H9 (cell line): ENCODE data around the gene OR6B1. TPM values are rescaled to one million over a fixed set of nuclear protein-coding genes. Genes with fewer than 3 reads are reported as not detected.

Source experiments
- DNase-seq: peaks from one replicate; pipeline ENCODE4 v3.0.0-alpha.2; 2017
- H2AFZ ChIP-seq: one replicate; pipeline ENCODE4 v1.6.1; 2013; ENCODE audit warnings: mild to moderate bottlenecking, low read length, control low read depth, moderate library complexity
- H2AK5ac ChIP-seq: 2 replicates; pipeline ENCODE4 v1.6.1; 2013; ENCODE audit warnings: low read length, control low read depth, mixed read lengths; ENCODE audit not compliant: insufficient read length
- H2BK120ac ChIP-seq: one replicate; pipeline ENCODE4 v1.6.1; 2013; ENCODE audit warnings: low read depth, mild to moderate bottlenecking, low read length, control low read depth, inconsistent platforms; ENCODE audit not compliant: poor library complexity, severe bottlenecking
- H2BK12ac ChIP-seq: 2 replicates; pipeline ENCODE4 v1.6.1; 2013; ENCODE audit warnings: low read length, control low read depth, mixed read lengths, low read depth; ENCODE audit not compliant: insufficient read length
- H2BK15ac ChIP-seq: 2 replicates; pipeline ENCODE4 v1.6.1; 2013; ENCODE audit warnings: low read depth, low read length, control low read depth
- H2BK20ac ChIP-seq: one replicate; pipeline ENCODE4 v1.6.1; 2013; ENCODE audit warnings: low read depth, mild to moderate bottlenecking, low read length, control low read depth, inconsistent platforms; ENCODE audit not compliant: poor library complexity, severe bottlenecking
- H2BK5ac ChIP-seq: 2 replicates; pipeline ENCODE4 v1.6.1; 2013; ENCODE audit warnings: low read length, control low read depth, mixed read lengths; ENCODE audit not compliant: insufficient read length
- H3K14ac ChIP-seq: 2 replicates; pipeline ENCODE4 v1.6.1; 2013; ENCODE audit warnings: low read length, control low read depth; ENCODE audit not compliant: insufficient read depth
- H3K18ac ChIP-seq: 2 replicates; pipeline ENCODE4 v1.6.1; 2013; ENCODE audit warnings: low read depth, mild to moderate bottlenecking, mixed read lengths, low read length, control low read depth; ENCODE audit not compliant: insufficient read length
- H3K23ac ChIP-seq: 2 replicates; pipeline ENCODE4 v1.6.1; 2013; ENCODE audit warnings: low read length, control low read depth, mixed read lengths, low read depth; ENCODE audit not compliant: insufficient read length
- H3K23me2 ChIP-seq: 2 replicates; pipeline ENCODE4 v1.6.1; 2013; ENCODE audit warnings: low read depth, mild to moderate bottlenecking, mixed read lengths, low read length, control low read depth; ENCODE audit not compliant: insufficient read length, poor library complexity, severe bottlenecking
- H3K27ac ChIP-seq: 2 replicates; pipeline ENCODE4 v1.5.1; 2013; ENCODE audit warnings: low read length, control low read depth, mixed read lengths, low read depth; ENCODE audit not compliant: insufficient read length
- H3K27me3 ChIP-seq: 2 replicates; pipeline ENCODE4 v1.6.1; 2013; ENCODE audit warnings: low read length, control low read depth, inconsistent platforms; ENCODE audit not compliant: insufficient read depth
- H3K4ac ChIP-seq: 2 replicates; pipeline ENCODE4 v1.6.1; 2013; ENCODE audit warnings: low read depth, mild to moderate bottlenecking, control low read depth, inconsistent platforms, low read length, moderate library complexity
- H3K4me1 ChIP-seq: 2 replicates; pipeline ENCODE4 v1.6.1; 2013; ENCODE audit warnings: low read length, control low read depth, inconsistent platforms; ENCODE audit not compliant: insufficient read depth
- H3K4me2 ChIP-seq: 2 replicates; pipeline ENCODE4 v1.6.1; 2013; ENCODE audit warnings: low read length, control low read depth, mixed read lengths; ENCODE audit not compliant: insufficient read length, insufficient read depth
- H3K56ac ChIP-seq: 2 replicates; pipeline ENCODE4 v1.6.1; 2013; ENCODE audit warnings: low read depth, mild to moderate bottlenecking, mixed read lengths, low read length, control low read depth; ENCODE audit not compliant: insufficient read length
- H3K79me1 ChIP-seq: 2 replicates; pipeline ENCODE4 v1.6.1; 2013; ENCODE audit warnings: low read depth, mild to moderate bottlenecking, moderate library complexity, low read length, control low read depth, inconsistent platforms; ENCODE audit not compliant: insufficient read depth, poor library complexity, severe bottlenecking
- H3K79me2 ChIP-seq: 2 replicates; pipeline ENCODE4 v1.6.1; 2013; ENCODE audit warnings: low read length, control low read depth, inconsistent platforms; ENCODE audit not compliant: insufficient read depth
- H3K9ac ChIP-seq: 2 replicates; pipeline ENCODE4 v1.6.1; 2013; ENCODE audit warnings: low read length, control low read depth, mixed read lengths; ENCODE audit not compliant: insufficient read length; ENCODE audit errors: extremely low read depth
- H3K9me3 ChIP-seq: one replicate; pipeline ENCODE4 v1.6.1; 2013; ENCODE audit warnings: low read depth, low read length, inconsistent platforms; ENCODE audit not compliant: control insufficient read depth
- H3T11ph ChIP-seq: one replicate; pipeline ENCODE4 v1.6.1; 2013; ENCODE audit warnings: mild to moderate bottlenecking, low read length, control low read depth, inconsistent platforms
- H4K20me1 ChIP-seq: one replicate; pipeline ENCODE4 v1.6.1; 2013; ENCODE audit not compliant: control insufficient read depth, insufficient read length, insufficient read depth
- H4K5ac ChIP-seq: 2 replicates; pipeline ENCODE4 v1.6.1; 2013; ENCODE audit warnings: low read depth, mild to moderate bottlenecking, mixed read lengths, low read length, control low read depth; ENCODE audit not compliant: insufficient read length
- H4K8ac ChIP-seq: replicated peaks from 2 replicates; pipeline ENCODE4 v1.6.1; 2013; ENCODE audit warnings: low read length, control low read depth, mixed read lengths, low read depth; ENCODE audit not compliant: insufficient read length
- H4K91ac ChIP-seq: 2 replicates; pipeline ENCODE4 v1.6.1; 2013; ENCODE audit warnings: low read depth, mild to moderate bottlenecking, moderate library complexity, mixed read lengths, low read length, control low read depth; ENCODE audit not compliant: insufficient read length
- H3K27ac Mint-ChIP-seq, 3 experiments: 2 replicates in 2 of 3; 3 replicates in 1 of 3; pipeline ENCODE4 v1.8.0; 2020 to 2021; ENCODE audit warnings: mixed read lengths in 3 of 3, mild to moderate bottlenecking in 1 of 3, moderate library complexity in 1 of 3
- H3K27me3 Mint-ChIP-seq: 2 replicates; pipeline ENCODE4 v1.8.0; 2021; ENCODE audit warnings: low read depth, mild to moderate bottlenecking, moderate library complexity, mixed read lengths
- H3K36me3 Mint-ChIP-seq, 3 experiments: 2 replicates in 2 of 3; 3 replicates in 1 of 3; pipeline ENCODE4 v1.8.0; 2020 to 2021; ENCODE audit warnings: low read depth in 3 of 3, mixed read lengths in 3 of 3; ENCODE audit not compliant: insufficient read depth in 1 of 3
- H3K4me1 Mint-ChIP-seq, 2 experiments: 2 replicates each; pipeline ENCODE4 v1.8.0; 2020; ENCODE audit warnings: mixed read lengths in 2 of 2
- H3K4me3 Mint-ChIP-seq, 2 experiments: 2 replicates in 1 of 2; 3 replicates in 1 of 2; pipeline ENCODE4 v1.8.0; 2020 to 2021; ENCODE audit warnings: mild to moderate bottlenecking in 2 of 2, mixed read lengths in 2 of 2, moderate library complexity in 1 of 2
- H3K9me3 Mint-ChIP-seq, 2 experiments: 2 replicates in 1 of 2; 3 replicates in 1 of 2; pipeline ENCODE4 v1.8.0; 2020; ENCODE audit warnings: mild to moderate bottlenecking in 2 of 2, mixed read lengths in 2 of 2, moderate library complexity in 1 of 2
- WGBS: extraction: QIAGEN DNeasy Blood & Tissue Kit; methylation state at CpG from one replicate; pipeline ENCODE4 v1.1.7; 2013; ENCODE audit warnings: missing lambda C conversion rate, low lambda C conversion rate, mixed read lengths; ENCODE audit not compliant: insufficient read length; ENCODE audit errors: extremely low coverage; 5-methylcytosine and 5-hydroxymethylcytosine counted together
- total RNA-seq: library from RNA; stranded (reverse); gene quantifications from 2 replicates; pipeline ENCODE4 v1.2.1, GENCODE V29; 2021
- TF ChIP-seq, protein P1 (sequence below): fragments of 200-600 bp; sonication (generic); conservative IDR thresholded peaks from 3 replicates; pipeline ENCODE4 v1.8.0; 2021; ENCODE audit warnings: antibody characterized with exemption, mild to moderate bottlenecking

OR6B1 gene
- total RNA-seq, 1 experiment from 2014 or later = not detected

DNA sequence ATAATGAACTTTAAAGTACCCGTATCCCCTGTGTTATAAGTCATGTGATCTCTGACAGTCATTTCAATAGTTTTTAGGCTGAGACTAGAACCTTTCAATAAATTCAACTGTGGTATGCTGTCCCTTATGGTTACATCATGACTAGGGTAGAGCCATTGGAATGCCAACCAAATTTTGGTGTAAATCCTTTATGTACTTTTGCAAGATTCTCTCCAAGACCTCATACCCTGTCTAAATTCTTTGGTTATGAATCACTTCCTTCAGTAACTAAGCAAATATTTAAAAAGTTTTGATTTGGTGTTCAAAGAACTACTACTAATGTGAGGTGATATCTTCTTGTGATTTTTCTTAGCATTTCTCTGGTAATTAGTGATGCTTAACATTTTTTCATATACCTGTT lies 20.8 kb upstream of the OR6B1 start:
- no peaks in the 10 kb centered on the region for H3K9me3 ChIP-seq

More for the DNA sequence above, 20.8 kb upstream of the OR6B1 start:
- no peak overlapping the region for H3K27ac ChIP-seq
- no CpG with 5 or more reads among the region's 1 CpG for WGBS
- H2BK15ac ChIP-seq = no peak overlapping the region
- H4K8ac ChIP-seq = no peak overlapping the region
- Mint-ChIP-seq H3K27me3 (no peaks in the 10 kb centered on the region), H3K4me3 (no peak overlapping the region), H3K36me3 (no peaks in the 10 kb centered on the region), H3K4me1 (no peaks in the 10 kb centered on the region), H3K27ac (no peak overlapping the region), H3K9me3 (no peaks in the 10 kb centered on the region)
- no peak overlapping the region for H4K5ac ChIP-seq
- H4K91ac ChIP-seq = no peak overlapping the region
- DNase-seq = no peak
- H3T11ph ChIP-seq = no peak overlapping the region
- no peak overlapping the region for H3K56ac ChIP-seq
- H3K23ac ChIP-seq = no peak overlapping the region
- H3K14ac ChIP-seq = no peak overlapping the region
- no peak overlapping the region for H2BK20ac ChIP-seq
- H3K4me1 ChIP-seq = no peaks in the 10 kb centered on the region
- H2AK5ac ChIP-seq = no peak overlapping the region
- H2BK120ac ChIP-seq = no peak overlapping the region
- H4K20me1 ChIP-seq = no peaks in the 10 kb centered on the region
- no peaks in the 10 kb centered on the region for H3K79me1 ChIP-seq
- H3K79me2 ChIP-seq = no peaks in the 10 kb centered on the region
- H2BK12ac ChIP-seq = no peak overlapping the region
- no peak overlapping the region for H2AFZ ChIP-seq
- no peak overlapping the region for H3K4ac ChIP-seq
- no peak overlapping the region for H3K9ac ChIP-seq
- no peak overlapping the region for H2BK5ac ChIP-seq
- TF ChIP-seq, protein P1, sequence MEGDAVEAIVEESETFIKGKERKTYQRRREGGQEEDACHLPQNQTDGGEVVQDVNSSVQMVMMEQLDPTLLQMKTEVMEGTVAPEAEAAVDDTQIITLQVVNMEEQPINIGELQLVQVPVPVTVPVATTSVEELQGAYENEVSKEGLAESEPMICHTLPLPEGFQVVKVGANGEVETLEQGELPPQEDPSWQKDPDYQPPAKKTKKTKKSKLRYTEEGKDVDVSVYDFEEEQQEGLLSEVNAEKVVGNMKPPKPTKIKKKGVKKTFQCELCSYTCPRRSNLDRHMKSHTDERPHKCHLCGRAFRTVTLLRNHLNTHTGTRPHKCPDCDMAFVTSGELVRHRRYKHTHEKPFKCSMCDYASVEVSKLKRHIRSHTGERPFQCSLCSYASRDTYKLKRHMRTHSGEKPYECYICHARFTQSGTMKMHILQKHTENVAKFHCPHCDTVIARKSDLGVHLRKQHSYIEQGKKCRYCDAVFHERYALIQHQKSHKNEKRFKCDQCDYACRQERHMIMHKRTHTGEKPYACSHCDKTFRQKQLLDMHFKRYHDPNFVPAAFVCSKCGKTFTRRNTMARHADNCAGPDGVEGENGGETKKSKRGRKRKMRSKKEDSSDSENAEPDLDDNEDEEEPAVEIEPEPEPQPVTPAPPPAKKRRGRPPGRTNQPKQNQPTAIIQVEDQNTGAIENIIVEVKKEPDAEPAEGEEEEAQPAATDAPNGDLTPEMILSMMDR = no peak
- H3K23me2 ChIP-seq = no peaks in the 10 kb centered on the region
- no peak overlapping the region for H3K4me2 ChIP-seq
- no peaks in the 10 kb centered on the region for H3K27me3 ChIP-seq
- H3K18ac ChIP-seq = no peak overlapping the region
